GM19467 (cell line): ENCODE results near the gene CDKN1B.

ENCODE experiments used
- ATAC-seq: cut with Tn5 transposase; IDR thresholded peaks from one replicate; pipeline ENCODE4 v1.9.1; 2021; ENCODE audit warnings: mild to moderate bottlenecking, moderate library complexity; ENCODE audit not compliant: unreplicated experiment

Gene CDKN1B

GRCh38 chr12:12755923-12756322 lies 38.8 kb downstream of the CDKN1B start:
- ATAC-seq: no peak

- no peak for ATAC-seq
These were observed 40.0 kb downstream of the CDKN1B start for GRCh38 chr12:12757121-12757520.

- no peak for ATAC-seq
These were observed 42.2 kb downstream of the CDKN1B start for GRCh38 chr12:12759234-12759915.

DNA sequence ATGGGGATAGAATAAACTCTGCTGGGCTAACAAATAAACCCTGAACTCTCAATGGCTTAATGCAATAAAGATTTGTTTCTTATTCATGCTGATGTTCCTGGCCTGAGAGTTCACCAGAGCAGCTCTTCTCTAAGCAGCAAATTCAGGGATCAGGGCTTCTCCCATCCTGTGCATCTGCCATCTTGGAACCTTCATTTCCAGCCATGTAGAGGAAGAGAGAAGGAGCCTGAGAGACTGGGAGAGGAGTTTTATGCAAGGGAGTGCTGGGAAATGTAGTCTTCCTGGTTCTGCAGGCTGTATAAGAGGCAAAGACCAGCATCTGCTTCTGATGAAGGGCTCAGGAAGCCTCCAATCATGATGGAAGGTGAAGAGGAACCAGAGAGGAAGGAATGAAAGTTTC lies 47.7 kb downstream of the CDKN1B start:
- ATAC-seq: no peak

DNA sequence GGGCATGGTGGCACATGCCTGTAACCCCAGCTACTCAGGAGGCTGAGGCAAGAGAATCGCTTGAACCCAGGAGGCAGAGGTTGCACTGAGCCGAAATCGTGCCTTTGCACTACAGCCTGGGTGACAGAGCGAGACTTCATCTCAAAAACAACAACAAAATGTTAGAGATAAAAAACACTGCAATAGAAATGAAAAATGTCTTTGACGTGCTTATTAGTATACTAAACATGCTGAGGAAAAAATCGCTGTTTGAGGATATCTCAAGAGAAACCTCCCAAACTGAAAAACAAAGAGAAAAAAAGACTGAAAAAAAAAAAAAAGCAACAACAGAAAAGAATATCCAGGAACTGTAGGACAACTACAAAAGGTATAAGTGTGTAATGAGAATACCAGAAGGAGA lies 53.1 kb downstream of the CDKN1B start:
- ATAC-seq: no peak
